ENCODE data around the gene TRPT1.
A peak's percentile ranks its signal among the peaks of the same experiment; 100 is the strongest.

TRPT1 gene

DNA sequence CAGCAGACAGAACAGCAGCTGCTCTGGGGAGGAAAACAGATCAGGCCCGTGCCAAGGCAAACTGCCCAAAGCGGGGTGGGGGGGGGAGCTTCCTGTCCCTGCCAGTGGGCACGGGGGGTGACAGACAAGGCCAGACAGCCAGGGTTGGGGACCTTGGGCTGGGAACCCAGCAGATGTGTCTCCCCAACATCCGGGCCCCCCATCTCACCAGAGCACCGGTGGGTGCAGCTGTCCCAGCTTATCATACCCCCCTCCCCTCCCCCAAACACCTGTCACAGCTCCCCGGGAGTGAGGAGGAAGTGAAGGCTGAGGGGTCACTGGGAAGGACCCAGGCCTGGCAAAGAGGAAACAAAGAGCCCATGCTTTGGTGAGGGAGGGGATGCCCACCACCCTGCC lies 19.4 kb upstream of the TRPT1 start:
- no peak for DNase-seq (ENCODE audit: low read depth, low spot score)

DNA sequence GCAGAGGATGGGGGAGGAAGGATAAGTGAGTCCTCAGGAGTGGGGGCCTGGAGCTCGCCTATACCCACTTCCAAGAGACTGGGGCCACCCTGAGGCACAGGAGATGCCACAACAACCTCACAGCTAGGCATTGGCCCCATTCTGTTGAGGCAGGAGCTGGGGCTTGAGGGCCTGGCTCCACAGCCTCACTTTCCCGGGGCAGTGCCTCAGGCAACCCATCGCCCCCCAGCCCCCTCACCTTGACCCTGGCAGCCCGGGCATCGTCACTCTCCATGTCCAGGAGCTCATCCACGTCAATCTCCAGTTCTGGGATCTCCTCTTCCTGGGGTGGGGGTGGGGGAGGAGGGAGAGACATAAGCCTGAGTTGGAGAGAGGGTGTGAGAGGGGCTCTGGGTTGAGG lies 19.0 kb upstream of the TRPT1 start:
- no peak for DNase-seq (ENCODE audit: low read depth, low spot score)

DNA sequence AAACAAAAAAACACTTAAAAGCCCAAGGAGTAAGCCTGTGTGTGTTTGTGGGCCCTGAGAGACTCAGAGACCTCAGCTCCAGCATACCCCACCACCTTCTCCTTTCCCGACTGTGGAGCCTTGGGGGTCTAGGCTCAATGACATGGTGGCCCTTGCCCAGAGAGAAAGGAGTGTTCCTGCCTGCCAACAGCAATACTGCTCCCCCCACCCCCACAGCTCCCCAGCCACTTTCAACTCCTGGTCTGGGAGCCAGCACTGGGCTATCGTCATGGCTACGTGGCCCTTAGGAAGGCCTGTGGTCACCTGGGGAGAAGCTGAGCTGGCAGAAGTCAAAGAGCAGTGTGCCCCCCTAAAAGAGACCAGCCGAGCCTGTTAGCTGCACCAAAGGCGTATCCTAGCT lies 18.1 kb upstream of the TRPT1 start:
- DNase-seq (ENCODE audit: low read depth, low spot score) = no peak

DNA sequence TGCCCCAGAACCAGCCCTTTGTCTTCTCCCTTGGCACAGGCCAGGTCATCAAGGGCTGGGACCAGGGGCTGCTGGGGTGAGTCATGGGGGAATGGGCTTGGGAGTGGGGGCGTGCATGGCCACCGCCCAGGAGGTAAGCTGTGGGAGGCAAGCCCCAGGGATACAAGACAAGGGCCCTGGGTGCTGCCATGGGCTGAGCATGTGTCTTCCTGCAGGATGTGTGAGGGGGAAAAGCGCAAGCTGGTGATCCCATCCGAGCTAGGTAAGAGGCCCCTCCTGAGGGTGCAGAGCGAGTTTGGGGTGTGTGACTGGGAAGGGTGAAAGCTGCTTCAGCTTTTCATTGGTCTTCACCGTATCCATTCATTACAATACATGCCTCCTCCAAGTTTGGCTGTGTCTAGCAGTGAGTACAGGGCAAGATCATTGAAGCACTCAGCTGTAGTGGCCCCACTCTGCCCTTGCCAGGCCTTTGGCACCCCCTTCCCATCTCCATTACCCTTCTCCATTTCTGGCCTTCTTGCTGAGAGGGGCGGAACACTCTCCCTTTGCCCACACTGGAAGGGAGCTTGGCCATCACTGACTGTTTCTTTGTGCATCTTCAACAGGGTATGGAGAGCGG lies 17.4 kb upstream of the TRPT1 start:
- no peak for DNase-seq (ENCODE audit: low read depth, low spot score)

DNA sequence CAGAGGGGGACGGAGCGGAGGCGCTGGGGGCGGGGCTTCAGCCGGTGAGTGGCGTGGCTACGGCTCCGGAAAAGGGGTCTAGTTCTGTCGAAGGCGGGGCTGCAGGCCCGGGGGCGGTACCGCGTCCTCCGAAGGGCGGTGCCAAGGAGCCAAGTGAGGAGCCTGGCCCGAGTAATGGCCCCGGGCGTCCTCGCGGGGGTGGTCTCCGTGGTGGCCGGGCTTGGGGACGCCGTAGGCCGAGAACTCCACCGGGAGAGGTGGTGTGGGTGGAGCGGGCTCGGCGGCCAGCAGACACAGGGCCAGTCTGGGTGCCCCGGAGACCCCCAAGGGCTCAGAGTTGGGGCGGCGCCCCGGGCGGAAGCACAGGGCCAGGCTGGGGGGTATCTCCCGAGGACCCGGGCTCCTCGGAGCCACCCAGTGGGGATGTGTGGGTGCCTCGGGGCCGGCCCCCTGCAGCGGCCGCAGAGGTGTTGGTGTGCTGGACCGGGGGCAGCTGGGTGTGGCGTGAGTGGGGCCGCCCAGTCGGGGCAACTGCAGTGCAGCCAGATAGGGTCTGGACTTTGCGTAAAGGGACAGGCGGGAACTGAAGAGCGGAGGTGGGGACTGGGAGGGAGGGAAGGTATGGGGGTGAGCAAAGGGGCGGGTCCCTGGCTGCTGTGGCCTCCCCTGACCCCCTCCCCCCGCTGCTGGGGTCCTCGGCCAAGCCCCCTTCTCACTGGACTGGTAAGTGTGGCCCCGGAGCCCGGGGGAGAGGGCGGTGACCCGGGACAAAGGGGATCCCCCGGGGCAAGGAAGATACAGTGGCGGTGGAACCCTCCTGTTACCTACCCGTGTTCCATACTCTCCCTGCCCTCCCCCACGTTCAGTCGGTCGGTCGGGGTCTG lies 15.7 kb upstream of the TRPT1 start:
- no peak for DNase-seq (ENCODE audit: low read depth, low spot score)

DNA sequence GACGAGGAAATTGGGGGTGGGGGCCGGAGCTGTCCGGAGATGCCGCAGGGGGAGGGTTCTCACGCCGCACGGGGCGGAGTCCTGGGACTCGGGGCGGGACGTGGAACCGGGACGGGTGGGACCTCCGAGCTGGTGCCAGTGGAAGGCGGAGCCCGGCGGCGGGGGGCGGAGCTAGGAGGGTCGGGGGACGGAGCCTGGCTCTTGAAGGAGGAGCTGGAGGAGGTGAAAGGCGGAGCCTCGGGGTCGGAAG lies 15.2 kb upstream of the TRPT1 start:
- peak; percentile 99 for DNase-seq (ENCODE audit: low read depth, low spot score)

DNA sequence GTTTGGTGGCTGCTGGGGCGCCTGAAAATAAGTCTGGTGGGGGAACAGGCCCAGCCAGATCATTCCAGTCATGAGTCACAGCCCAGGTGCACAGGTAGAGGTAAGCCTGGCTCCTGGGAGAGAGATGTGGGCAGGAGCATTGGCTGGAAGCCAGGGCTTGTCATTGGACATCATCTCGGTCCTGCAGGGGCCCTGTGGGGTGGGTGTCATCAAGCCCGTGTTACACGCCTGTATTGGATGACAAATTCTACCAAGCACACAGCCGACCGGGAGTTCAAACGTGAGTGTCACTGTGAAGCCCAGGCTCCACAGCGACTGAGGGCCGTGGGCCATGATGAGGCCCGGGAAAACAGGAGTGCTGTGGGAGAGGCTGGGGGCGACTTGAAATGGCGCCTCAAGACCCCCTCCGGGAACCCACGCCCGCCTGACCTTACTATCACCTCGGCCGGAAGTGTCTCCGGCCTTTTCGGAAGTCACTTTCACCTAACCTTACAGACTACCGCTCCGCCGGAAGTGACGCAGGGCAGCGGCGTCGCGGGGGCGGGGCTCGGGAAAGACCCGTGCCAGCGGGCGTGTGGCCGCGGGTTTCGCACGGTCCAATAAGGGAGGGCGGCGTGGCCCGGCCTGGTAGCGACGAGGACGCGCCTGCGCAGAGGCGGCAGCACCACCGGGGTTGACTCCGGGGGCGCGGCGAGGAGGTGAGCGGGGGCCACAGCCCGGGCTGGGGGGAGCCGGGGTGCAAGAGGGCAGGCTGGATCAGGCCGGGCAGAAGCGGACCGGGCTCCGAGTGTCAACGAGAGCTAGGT lies 14.7 kb upstream of the TRPT1 start, which contains the start of gene FKBP2:
Gene FKBP2 (plus strand): TSS at position 661 of the 806 bp plus-strand sequence. CDS start 1,293 bp downstream, outside the sequence.
- peak; percentile 95 for DNase-seq (ENCODE audit: low read depth, low spot score)

DNA sequence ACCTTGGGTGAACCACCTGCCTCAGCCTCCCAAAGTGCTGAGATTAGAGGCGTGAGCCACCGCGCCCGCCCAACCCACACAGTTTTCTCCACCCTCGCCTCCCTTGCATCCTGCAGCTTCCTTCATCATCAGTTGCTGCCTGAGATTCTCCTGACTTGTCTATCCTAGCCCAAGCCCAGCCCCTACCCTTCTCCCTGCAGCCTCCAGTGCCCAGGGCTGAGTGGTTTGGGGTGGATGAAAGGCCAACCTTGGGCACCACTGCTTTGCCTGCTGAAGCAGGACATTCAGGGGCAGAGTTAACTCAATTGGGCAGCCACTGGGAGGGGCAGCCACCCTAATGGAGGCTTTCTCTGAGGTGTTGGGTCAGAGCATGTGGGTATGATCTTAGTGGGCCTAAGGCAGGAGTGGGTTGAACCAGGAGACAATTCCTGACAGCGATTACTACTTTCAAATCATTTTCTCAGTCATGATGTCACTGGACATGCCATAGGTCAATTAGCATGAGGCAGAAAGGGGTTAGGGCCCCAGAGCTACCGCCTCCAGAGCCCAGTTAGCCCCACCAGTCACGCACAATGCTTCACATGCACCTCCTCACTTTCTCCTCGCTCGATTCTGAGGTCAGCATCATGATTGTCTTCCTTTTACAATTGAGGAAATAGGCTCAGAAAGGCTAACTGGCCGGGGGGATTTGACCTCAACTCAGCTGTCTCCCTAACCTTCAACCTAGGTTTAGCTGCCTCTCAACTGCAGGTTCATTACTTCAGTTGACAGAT lies 13.9 kb upstream of the TRPT1 start:
- DNase-seq (ENCODE audit: low read depth, low spot score) = no peak

DNA sequence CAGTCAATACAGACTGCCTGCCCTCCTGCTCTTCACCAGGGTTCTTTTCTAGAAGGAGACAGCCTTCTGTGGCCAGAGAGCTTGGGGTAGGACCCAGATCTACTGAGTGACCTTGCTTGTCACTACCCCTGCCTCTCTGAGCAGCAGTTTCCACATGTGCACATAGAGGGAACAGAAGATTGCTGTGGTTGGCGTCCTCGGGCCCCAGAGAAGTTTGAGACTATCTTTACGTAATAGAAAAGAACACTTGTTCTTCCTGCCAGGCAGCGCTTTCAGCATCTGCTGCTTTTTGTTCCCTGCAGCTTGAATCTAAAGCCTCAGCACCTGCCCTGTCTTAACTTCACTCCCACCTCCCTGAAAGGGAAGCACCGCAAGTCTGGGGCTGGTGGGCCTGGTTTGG lies 13.0 kb upstream of the TRPT1 start:
- no peak for DNase-seq (ENCODE audit: low read depth, low spot score)

DNA sequence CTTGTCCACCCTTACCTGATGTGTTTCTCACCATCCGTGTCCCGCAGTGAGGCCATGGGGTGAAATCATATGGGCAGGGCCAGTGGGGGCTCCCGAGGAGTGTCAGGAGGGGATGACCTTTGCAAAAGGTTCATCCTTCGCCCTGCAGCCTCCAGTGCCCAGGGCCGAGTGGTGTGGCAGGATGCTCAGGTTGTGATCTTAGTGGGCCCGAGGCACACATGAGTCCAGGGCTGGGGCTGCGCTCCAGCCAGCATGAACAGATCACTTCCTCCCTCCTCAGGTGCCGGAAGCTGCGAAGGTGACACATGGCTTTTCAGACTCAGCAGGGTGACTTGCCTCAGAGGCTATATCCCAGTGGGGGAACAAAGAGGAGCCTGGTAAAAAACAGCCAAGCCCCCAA lies 12.1 kb upstream of the TRPT1 start:
- no peak for DNase-seq (ENCODE audit: low read depth, low spot score)

DNA sequence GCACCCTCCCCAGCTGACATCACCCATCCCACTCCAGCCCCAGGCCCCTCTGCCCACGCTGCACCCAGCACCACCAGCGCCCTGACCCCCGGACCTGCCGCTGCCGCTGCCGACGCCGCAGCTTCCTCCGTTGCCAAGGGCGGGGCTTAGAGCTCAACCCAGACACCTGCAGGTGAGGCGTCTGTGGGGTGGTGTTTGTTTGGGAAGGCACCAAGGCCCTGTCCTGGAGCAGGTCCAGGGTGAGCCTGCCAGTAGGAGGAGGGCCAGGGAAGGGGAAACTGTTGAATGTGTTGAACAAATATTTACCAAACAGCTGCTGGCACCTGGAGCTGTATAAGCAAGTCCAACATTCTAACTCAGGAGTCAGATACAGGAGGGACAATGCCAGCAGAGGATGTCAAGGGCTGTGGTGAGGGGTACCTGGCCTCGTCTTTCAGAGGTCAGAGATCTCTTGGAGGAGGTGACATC lies 11.5 kb upstream of the TRPT1 start:
- DNase-seq (ENCODE audit: low read depth, low spot score) = no peak

DNA sequence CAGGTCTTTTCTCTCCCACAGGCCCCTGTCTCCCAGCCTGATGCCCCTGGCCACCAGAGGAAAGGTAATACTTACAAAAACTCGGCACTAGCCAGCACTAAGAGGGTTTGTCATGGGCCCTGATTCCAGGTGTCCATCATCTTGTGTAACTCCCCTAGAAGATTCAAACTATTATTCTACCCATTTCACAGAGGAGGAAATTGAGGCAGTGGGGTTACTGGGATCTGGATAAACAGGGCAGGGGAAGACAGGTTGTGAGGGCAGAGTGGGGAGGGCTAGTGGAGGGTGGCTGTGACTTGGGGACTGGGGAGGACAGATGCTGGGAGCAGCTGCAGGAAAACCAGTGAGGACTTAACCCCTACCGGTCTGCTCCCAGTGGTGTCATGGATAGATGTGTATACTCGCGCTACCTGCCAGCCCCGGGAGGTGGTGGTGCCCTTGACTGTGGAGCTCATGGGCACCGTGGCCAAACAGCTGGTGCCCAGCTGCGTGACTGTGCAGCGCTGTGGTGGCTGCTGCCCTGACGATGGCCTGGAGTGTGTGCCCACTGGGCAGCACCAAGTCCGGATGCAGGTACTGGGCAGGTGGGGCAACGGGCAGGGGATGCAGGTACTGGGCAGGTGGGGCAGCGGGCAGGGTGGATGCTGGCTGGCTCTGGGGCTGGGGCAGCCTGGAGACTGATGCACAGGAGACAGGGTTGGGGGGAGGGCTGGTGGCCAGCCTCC lies 9.6 kb upstream of the TRPT1 start:
- DNase-seq (ENCODE audit: low read depth, low spot score) = no peak

DNA sequence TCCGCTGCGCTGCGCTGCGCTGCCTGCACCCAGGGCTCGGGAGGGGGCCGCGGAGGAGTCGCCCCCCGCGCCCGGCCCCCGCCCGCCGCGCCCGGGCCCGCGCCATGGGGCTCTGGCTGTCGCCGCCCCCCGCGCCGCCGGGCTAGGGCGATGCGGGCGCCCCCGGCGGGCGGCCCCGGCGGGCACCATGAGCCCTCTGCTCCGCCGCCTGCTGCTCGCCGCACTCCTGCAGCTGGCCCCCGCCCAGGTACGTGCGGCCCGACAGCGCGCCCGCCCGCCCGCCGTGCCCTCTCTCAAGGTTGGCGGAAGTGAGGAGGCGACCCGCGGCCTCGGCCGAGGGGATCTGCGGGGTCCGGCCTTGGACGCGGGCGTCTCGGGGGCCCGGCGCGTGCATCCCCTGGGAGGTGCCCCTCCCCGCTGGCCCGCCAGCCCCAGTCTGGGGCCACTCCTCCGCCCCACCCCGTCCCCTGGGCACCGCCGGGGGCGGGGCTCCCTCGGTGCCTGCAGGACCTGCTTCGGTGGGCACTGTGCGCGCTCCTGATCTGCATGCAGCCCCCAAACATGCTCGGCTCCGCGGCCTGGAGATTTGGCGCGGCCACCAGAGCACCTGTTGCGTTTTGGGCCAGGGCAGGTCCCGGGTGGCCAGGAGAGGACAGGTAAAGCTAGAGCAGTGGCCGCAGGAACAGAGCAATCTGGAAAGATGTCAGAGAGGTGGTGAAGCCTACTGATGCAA lies 8.8 kb upstream of the TRPT1 start:
- DNase-seq (ENCODE audit: low read depth, low spot score) = no peak

DNA sequence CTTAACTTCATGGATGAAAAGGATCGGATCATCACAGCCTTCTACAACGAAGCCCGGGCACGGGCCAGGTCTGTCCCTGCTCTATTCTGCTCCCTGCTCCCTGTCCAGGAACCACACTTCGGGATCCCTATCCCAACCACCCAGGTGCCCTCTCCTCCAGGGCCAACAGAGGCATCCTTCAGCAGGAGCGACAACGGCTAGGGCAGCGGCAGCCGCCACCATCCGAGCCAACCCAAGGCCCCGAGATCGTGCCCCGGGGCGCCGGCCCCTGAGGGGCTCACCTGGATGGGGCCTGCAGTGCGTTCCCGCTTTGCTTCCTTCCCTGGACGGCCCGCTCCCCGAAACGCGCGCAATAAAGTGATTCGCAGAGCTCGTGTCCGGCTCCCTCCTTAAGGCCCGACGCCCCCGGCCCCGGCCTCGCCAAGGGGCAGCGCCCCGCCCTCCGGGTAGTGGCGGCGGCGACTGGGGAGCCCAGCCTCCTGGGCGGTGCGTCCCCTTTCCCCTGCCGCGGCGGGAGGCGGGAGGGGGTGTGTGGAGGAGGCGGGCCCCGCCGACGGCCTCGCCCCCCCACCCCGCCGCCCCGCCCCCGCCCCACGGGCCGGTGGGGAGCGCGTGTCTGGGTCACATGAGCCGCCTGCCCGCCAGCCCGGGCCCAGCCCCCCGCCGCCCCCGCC lies 8.1 kb upstream of the TRPT1 start, which contains the start of gene VEGFB:
Gene VEGFB (plus strand): TSS at position 672 of the 674 bp plus-strand sequence. CDS start 250 bp downstream, outside the sequence.
- DNase-seq (ENCODE audit: low read depth, low spot score) = peak; percentile 34

DNA sequence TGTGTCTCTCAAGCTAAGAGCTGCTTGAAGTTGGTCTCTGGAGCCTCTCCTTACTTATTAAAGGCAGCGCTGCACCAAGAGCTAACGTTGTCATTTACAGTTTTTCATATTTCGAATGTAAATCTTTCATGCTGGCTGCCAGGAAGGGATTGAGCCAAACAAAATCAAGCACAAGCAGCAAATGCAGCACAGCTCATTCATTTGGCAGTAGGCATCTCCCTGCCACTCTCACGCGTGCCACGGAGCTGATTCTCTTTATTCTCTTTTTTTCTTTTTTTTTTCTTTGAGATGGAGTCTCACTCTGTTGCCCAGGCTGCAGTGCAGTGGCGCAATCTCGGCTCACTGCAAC lies 7.0 kb upstream of the TRPT1 start:
- DNase-seq (ENCODE audit: low read depth, low spot score) = no peak

DNA sequence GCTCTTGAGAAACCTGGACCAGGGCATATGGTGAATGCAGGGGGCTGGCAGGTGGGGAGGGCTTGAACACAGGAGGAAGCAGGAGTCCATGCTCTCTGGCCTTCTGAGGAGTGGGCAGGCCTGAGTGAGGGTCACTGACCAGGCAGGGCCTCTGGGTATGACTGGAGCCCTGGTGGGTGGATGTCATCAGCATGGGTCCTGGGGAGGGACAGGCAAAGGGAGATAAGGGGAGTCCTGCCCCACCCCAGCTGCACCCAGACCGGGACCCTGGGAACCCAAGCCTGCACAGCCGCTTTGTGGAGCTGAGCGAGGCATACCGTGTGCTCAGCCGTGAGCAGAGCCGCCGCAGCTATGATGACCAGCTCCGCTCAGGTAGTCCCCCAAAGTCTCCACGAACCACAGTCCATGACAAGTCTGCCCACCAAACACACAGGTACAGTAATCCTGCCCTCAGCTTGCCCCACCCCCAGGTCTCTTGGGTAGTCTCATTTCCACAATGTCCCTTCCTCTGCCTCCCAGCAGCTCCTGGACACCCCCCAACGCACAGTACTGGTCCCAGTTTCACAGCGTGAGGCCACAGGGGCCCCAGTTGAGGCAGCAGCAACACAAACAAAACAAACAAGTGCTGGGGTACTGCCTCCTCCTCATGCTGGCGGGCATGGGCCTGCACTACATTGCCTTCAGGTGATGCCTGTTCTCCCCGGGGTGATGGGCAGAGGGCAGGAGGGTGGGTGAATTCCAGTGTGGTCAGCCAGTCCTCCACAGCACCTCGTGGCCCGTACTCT lies 6.4 kb upstream of the TRPT1 start:
- DNase-seq (ENCODE audit: low read depth, low spot score) = no peak

DNA sequence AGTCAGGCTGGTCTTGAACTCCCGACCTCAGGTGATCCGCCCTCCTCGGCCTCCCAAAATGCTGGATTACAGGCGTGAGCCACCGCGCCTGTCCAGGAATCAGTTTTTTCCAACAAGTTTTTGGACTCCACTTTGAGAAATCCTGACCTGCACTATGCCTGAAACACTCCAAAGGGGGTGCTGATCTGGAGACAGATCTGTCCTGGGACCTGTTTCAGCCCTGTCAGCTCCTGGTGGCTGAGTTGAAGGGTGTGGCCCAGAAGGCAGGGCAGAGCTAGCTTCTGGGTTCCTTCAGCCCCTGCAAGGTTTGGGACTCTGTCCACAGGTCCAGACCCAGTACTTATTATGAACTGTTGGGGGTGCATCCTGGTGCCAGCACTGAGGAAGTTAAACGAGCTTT lies 5.6 kb upstream of the TRPT1 start:
- no peak for DNase-seq (ENCODE audit: low read depth, low spot score)

DNA sequence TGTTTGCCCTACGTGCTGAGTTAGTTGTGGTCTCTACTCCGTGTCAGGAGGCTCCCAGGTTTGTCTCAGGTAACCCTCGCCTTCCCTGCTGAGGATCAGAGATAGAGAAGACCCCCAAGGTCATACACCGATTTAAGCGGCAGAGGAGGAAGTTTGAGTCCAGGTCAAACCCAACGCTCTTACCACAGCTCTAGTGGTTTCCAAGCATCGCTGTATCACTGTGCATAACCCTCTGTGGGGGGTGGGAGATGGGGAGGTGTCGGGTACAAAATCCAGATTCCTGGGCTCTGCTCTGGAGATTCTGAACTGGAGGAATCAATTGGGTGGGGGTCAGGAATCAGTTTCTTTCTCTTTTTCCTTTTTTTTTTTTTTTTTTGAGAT lies 5.0 kb upstream of the TRPT1 start:
- DNase-seq (ENCODE audit: low read depth, low spot score) = no peak
